GM21528 (cell line): ENCODE data around the gene MED19.
"Not testable (repeated sequence)": the region's sequence is repeated elsewhere in the genome, so short reads cannot be mapped to it uniquely, and the experiment has no call there.

Source experiments
- ATAC-seq: cut with Tn5 transposase; IDR thresholded peaks from one replicate; pipeline ENCODE4 v1.9.1; 2021; ENCODE audit warnings: mild to moderate bottlenecking, moderate library complexity; ENCODE audit not compliant: unreplicated experiment, low FRiP score

Gene MED19

GRCh38 chr11:57705432-57705831 lies 6.6 kb downstream of the MED19 start:
- not testable (repeated sequence) for ATAC-seq

GRCh38 chr11:57704932-57705331 lies 7.1 kb downstream of the MED19 start:
- no peak for ATAC-seq

GRCh38 chr11:57703341-57703740 lies 8.7 kb downstream of the MED19 start:
- ATAC-seq: no peak

- ATAC-seq: no peak
Observed at GRCh38 chr11:57700425-57700824, 11.6 kb downstream of the MED19 start.

- ATAC-seq: no peak
Observed at GRCh38 chr11:57699813-57700212, 12.2 kb downstream of the MED19 start.

GRCh38 chr11:57698843-57699365 lies 13.1 kb downstream of the MED19 start:
- ATAC-seq: no peak

GRCh38 chr11:57690474-57690873 lies 21.5 kb downstream of the MED19 start:
- not testable (repeated sequence) for ATAC-seq

GRCh38 chr11:57681168-57681567 lies 30.8 kb downstream of the MED19 start:
- no peak for ATAC-seq

- no peak for ATAC-seq
Observed at GRCh38 chr11:57680552-57680874, 31.5 kb downstream of the MED19 start.

- no peak for ATAC-seq
Observed at GRCh38 chr11:57679396-57679795, 32.6 kb downstream of the MED19 start.

- no peak for ATAC-seq
Observed at GRCh38 chr11:57675176-57675941, 36.7 kb downstream of the MED19 start.

GRCh38 chr11:57674251-57674650 lies 37.8 kb downstream of the MED19 start:
- ATAC-seq: no peak

GRCh38 chr11:57668434-57668782 lies 43.6 kb downstream of the MED19 start:
- peak; percentile 18 for ATAC-seq

- peak; percentile 86 for ATAC-seq
Observed at GRCh38 chr11:57667736-57668433, 44.1 kb downstream of the MED19 start, which contains the start of gene ZDHHC5. Gene ZDHHC5, plus strand, starts transcription at chr11:57668114. Its CDS starts 4,977 bp downstream, at chr11:57673091.

GRCh38 chr11:57667117-57667735 lies 44.8 kb downstream of the MED19 start:
- peak; percentile 74 for ATAC-seq

- ATAC-seq: no peak
Observed at GRCh38 chr11:57663975-57664374, 48.0 kb downstream of the MED19 start.

- ATAC-seq: no peak
Observed at GRCh38 chr11:57662893-57663292, 49.1 kb downstream of the MED19 start.

- no peak for ATAC-seq
Observed at GRCh38 chr11:57659669-57660068, 52.3 kb downstream of the MED19 start.

- ATAC-seq: no peak
Observed at GRCh38 chr11:57658023-57658361, 54.0 kb downstream of the MED19 start.

GRCh38 chr11:57657194-57658022 lies 54.6 kb downstream of the MED19 start, which contains the start of gene CLP1:
Gene CLP1, plus strand, starts transcription at chr11:57657762. Its CDS starts 1,715 bp downstream, at chr11:57659477.
- ATAC-seq: peak; percentile 99

GRCh38 chr11:57656885-57657193 lies 55.2 kb downstream of the MED19 start:
- ATAC-seq: no peak
